ENCODE results near the gene DVL2.
A peak's percentile ranks its signal among the peaks of the same experiment; 100 is the strongest.

DVL2 gene

GRCh38 chr17:7238420-7239090, 4.2 kb upstream of the DVL2 start:
- H3K9ac ChIP-seq (ENCODE audit: low read depth in 1 of 2, low read length in 2 of 2), result peak overlapping the region; percentile 91 to 98
- peak overlapping the region; percentile 87 to 93 for H3K4me3 ChIP-seq (ENCODE audit: low read length in 2 of 2)
- peaks cover 43% of the 10 kb centered on the region in 2 donors for H3K4me1 ChIP-seq (ENCODE audit: control insufficient read depth in 2 of 2, insufficient read depth in 2 of 2, low read length in 2 of 2)
- peak overlapping the region; percentile 89 to 97 for H3K27ac ChIP-seq (ENCODE audit: low read depth in 2 of 2, low read length in 2 of 2)
- H3K9me3 ChIP-seq (ENCODE audit: control insufficient read depth in 2 of 2, low read length in 2 of 2), result no peaks in the 10 kb centered on the region
- peaks cover 15 to 26% of the 10 kb centered on the region in 2 donors for H3K36me3 ChIP-seq (ENCODE audit: control insufficient read depth in 2 of 2, insufficient read depth in 2 of 2, low read length in 2 of 2)
- H3K27me3 ChIP-seq (ENCODE audit: control insufficient read depth in 2 of 2, insufficient read depth in 2 of 2, low read length in 2 of 2), result no peaks in the 10 kb centered on the region

- Histone ChIP-seq H3K36me3 (ENCODE audit: control insufficient read depth in 2 of 2, insufficient read depth in 2 of 2, low read length in 2 of 2) (peaks cover 15 to 26% of the 10 kb centered on the region in 2 donors), H3K4me3 (ENCODE audit: low read length in 2 of 2) (peak overlapping the region; percentile 87 to 93), H3K9me3 (ENCODE audit: control insufficient read depth in 2 of 2, low read length in 2 of 2) (no peaks in the 10 kb centered on the region), H3K27ac (ENCODE audit: low read depth in 2 of 2, low read length in 2 of 2) (peak overlapping the region; percentile 89 to 97), H3K9ac (ENCODE audit: low read depth in 1 of 2, low read length in 2 of 2) (peak overlapping the region; percentile 54 to 74), H3K4me1 (ENCODE audit: control insufficient read depth in 2 of 2, insufficient read depth in 2 of 2, low read length in 2 of 2) (peaks cover 44 to 50% of the 10 kb centered on the region in 2 donors), H3K27me3 (ENCODE audit: control insufficient read depth in 2 of 2, insufficient read depth in 2 of 2, low read length in 2 of 2) (no peaks in the 10 kb centered on the region)
These were observed 3.6 kb upstream of the DVL2 start for GRCh38 chr17:7237761-7238419.

GRCh38 chr17:7237266-7237760, 3.0 kb upstream of the DVL2 start:
- Histone ChIP-seq H3K9ac (ENCODE audit: low read depth in 1 of 2, low read length in 2 of 2) (peak overlapping the region; percentile 26 to 54), H3K27me3 (ENCODE audit: control insufficient read depth in 2 of 2, insufficient read depth in 2 of 2, low read length in 2 of 2) (no peaks in the 10 kb centered on the region), H3K4me3 (ENCODE audit: low read length in 2 of 2) (peak overlapping the region; percentile 64 to 87), H3K9me3 (ENCODE audit: control insufficient read depth in 2 of 2, low read length in 2 of 2) (no peaks in the 10 kb centered on the region), H3K36me3 (ENCODE audit: control insufficient read depth in 2 of 2, insufficient read depth in 2 of 2, low read length in 2 of 2) (peaks cover 15 to 26% of the 10 kb centered on the region in 2 donors), H3K4me1 (ENCODE audit: control insufficient read depth in 2 of 2, insufficient read depth in 2 of 2, low read length in 2 of 2) (peaks cover 44 to 55% of the 10 kb centered on the region in 2 donors), H3K27ac (ENCODE audit: low read depth in 2 of 2, low read length in 2 of 2) (peak overlapping the region; percentile 89 to 97)

GRCh38 chr17:7236808-7237207, 2.5 kb upstream of the DVL2 start:
- no peak overlapping the region for H3K9ac ChIP-seq (ENCODE audit: low read depth in 1 of 2, low read length in 2 of 2)
- peak overlapping the region in 1 of 2 donors; percentile 97 for H3K27ac ChIP-seq (ENCODE audit: low read depth in 2 of 2, low read length in 2 of 2)
- H3K9me3 ChIP-seq (ENCODE audit: control insufficient read depth in 2 of 2, low read length in 2 of 2), result no peaks in the 10 kb centered on the region
- peaks cover 15 to 26% of the 10 kb centered on the region in 2 donors for H3K36me3 ChIP-seq (ENCODE audit: control insufficient read depth in 2 of 2, insufficient read depth in 2 of 2, low read length in 2 of 2)
- no peak overlapping the region for H3K4me3 ChIP-seq (ENCODE audit: low read length in 2 of 2)
- H3K27me3 ChIP-seq (ENCODE audit: control insufficient read depth in 2 of 2, insufficient read depth in 2 of 2, low read length in 2 of 2), result no peaks in the 10 kb centered on the region
- peaks cover 44 to 59% of the 10 kb centered on the region in 2 donors for H3K4me1 ChIP-seq (ENCODE audit: control insufficient read depth in 2 of 2, insufficient read depth in 2 of 2, low read length in 2 of 2)

- H3K9ac ChIP-seq (ENCODE audit: low read depth in 1 of 2, low read length in 2 of 2), result no peak overlapping the region
- H3K9me3 ChIP-seq (ENCODE audit: control insufficient read depth in 2 of 2, low read length in 2 of 2), result no peaks in the 10 kb centered on the region
- no peak overlapping the region for H3K4me3 ChIP-seq (ENCODE audit: low read length in 2 of 2)
- peaks cover 40 to 52% of the 10 kb centered on the region in 2 donors for H3K4me1 ChIP-seq (ENCODE audit: control insufficient read depth in 2 of 2, insufficient read depth in 2 of 2, low read length in 2 of 2)
- no peak overlapping the region for H3K27ac ChIP-seq (ENCODE audit: low read depth in 2 of 2, low read length in 2 of 2)
- no peaks in the 10 kb centered on the region for H3K27me3 ChIP-seq (ENCODE audit: control insufficient read depth in 2 of 2, insufficient read depth in 2 of 2, low read length in 2 of 2)
- peaks cover 14 to 26% of the 10 kb centered on the region in 2 donors for H3K36me3 ChIP-seq (ENCODE audit: control insufficient read depth in 2 of 2, insufficient read depth in 2 of 2, low read length in 2 of 2)
These were observed 1.7 kb upstream of the DVL2 start for GRCh38 chr17:7235693-7236665.

GRCh38 chr17:7233701-7234082, 625 bp downstream of the DVL2 start:
- H3K9ac ChIP-seq (ENCODE audit: low read depth in 1 of 2, low read length in 2 of 2), result peak overlapping the region; percentile 61 to 84
- peak overlapping the region; percentile 88 to 91 for H3K27ac ChIP-seq (ENCODE audit: low read depth in 2 of 2, low read length in 2 of 2)
- no peaks in the 10 kb centered on the region for H3K9me3 ChIP-seq (ENCODE audit: control insufficient read depth in 2 of 2, low read length in 2 of 2)
- H3K4me3 ChIP-seq (ENCODE audit: low read length in 2 of 2), result peak overlapping the region; percentile 76 to 79
- peaks cover 27 to 39% of the 10 kb centered on the region in 2 donors for H3K4me1 ChIP-seq (ENCODE audit: control insufficient read depth in 2 of 2, insufficient read depth in 2 of 2, low read length in 2 of 2)
- peaks cover 24 to 36% of the 10 kb centered on the region in 2 donors for H3K36me3 ChIP-seq (ENCODE audit: control insufficient read depth in 2 of 2, insufficient read depth in 2 of 2, low read length in 2 of 2)
- no peaks in the 10 kb centered on the region for H3K27me3 ChIP-seq (ENCODE audit: control insufficient read depth in 2 of 2, insufficient read depth in 2 of 2, low read length in 2 of 2)

- H3K4me1 ChIP-seq (ENCODE audit: control insufficient read depth in 2 of 2, insufficient read depth in 2 of 2, low read length in 2 of 2), result peaks cover 23 to 35% of the 10 kb centered on the region in 2 donors
- peaks cover 36 to 49% of the 10 kb centered on the region in 2 donors for H3K36me3 ChIP-seq (ENCODE audit: control insufficient read depth in 2 of 2, insufficient read depth in 2 of 2, low read length in 2 of 2)
- H3K4me3 ChIP-seq (ENCODE audit: low read length in 2 of 2), result no peak overlapping the region
- no peak overlapping the region for H3K27ac ChIP-seq (ENCODE audit: low read depth in 2 of 2, low read length in 2 of 2)
- no peaks in the 10 kb centered on the region for H3K9me3 ChIP-seq (ENCODE audit: control insufficient read depth in 2 of 2, low read length in 2 of 2)
- no peak overlapping the region for H3K9ac ChIP-seq (ENCODE audit: low read depth in 1 of 2, low read length in 2 of 2)
- H3K27me3 ChIP-seq (ENCODE audit: control insufficient read depth in 2 of 2, insufficient read depth in 2 of 2, low read length in 2 of 2), result no peaks in the 10 kb centered on the region
These were observed 2.2 kb downstream of the DVL2 start for GRCh38 chr17:7232114-7232513.

- peaks cover 50 to 53% of the 10 kb centered on the region in 2 donors for H3K36me3 ChIP-seq (ENCODE audit: control insufficient read depth in 2 of 2, insufficient read depth in 2 of 2, low read length in 2 of 2)
- H3K27ac ChIP-seq (ENCODE audit: low read depth in 2 of 2, low read length in 2 of 2), result no peak overlapping the region
- H3K4me1 ChIP-seq (ENCODE audit: control insufficient read depth in 2 of 2, insufficient read depth in 2 of 2, low read length in 2 of 2), result peaks cover 9 to 21% of the 10 kb centered on the region in 2 donors
- no peak overlapping the region for H3K9ac ChIP-seq (ENCODE audit: low read depth in 1 of 2, low read length in 2 of 2)
- H3K27me3 ChIP-seq (ENCODE audit: control insufficient read depth in 2 of 2, insufficient read depth in 2 of 2, low read length in 2 of 2), result no peaks in the 10 kb centered on the region
- H3K9me3 ChIP-seq (ENCODE audit: control insufficient read depth in 2 of 2, low read length in 2 of 2), result no peaks in the 10 kb centered on the region
- no peak overlapping the region for H3K4me3 ChIP-seq (ENCODE audit: low read length in 2 of 2)
These were observed 4.8 kb downstream of the DVL2 start for GRCh38 chr17:7229504-7229903.

GRCh38 chr17:7228920-7229319, 5.4 kb downstream of the DVL2 start:
- Histone ChIP-seq H3K9ac (ENCODE audit: low read depth in 1 of 2, low read length in 2 of 2) (no peak overlapping the region), H3K27me3 (ENCODE audit: control insufficient read depth in 2 of 2, insufficient read depth in 2 of 2, low read length in 2 of 2) (no peaks in the 10 kb centered on the region), H3K27ac (ENCODE audit: low read depth in 2 of 2, low read length in 2 of 2) (no peak overlapping the region), H3K9me3 (ENCODE audit: control insufficient read depth in 2 of 2, low read length in 2 of 2) (no peaks in the 10 kb centered on the region), H3K36me3 (ENCODE audit: control insufficient read depth in 2 of 2, insufficient read depth in 2 of 2, low read length in 2 of 2) (peaks cover 53 to 57% of the 10 kb centered on the region in 2 donors), H3K4me3 (ENCODE audit: low read length in 2 of 2) (no peak overlapping the region), H3K4me1 (ENCODE audit: control insufficient read depth in 2 of 2, insufficient read depth in 2 of 2, low read length in 2 of 2) (peaks cover 9 to 19% of the 10 kb centered on the region in 2 donors)

All from mucosa of rectum (tissue), 2 donors.